ENCODE results near the gene PUSL1. TPM values are rescaled to one million over a fixed set of nuclear protein-coding genes. Genes with fewer than 3 reads are reported as not detected.

PUSL1 gene
- polyA plus RNA-seq, 2 of the 4 experiments (the other 2 are of a cell fraction), result 7.4 to 14.6 TPM

DNA sequence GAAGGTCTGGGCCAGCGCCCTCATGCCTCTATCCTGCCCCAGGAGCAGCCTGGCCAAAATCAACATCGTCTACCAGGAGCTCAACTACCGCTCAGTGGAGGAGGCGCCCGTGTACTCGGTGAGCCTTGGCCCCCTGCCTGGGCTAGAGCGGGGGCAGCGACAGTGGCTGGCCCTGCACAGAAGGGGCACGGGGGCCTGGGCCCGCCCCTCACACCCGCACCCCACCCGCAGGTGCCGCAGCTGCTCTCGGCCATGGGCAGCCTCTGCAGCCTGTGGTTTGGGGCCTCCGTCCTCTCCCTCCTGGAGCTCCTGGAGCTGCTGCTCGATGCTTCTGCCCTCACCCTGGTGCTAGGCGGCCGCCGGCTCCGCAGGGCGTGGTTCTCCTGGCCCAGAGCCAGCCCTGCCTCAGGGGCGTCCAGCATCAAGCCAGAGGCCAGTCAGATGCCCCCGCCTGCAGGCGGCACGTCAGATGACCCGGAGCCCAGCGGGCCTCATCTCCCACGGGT is 17.3 kb upstream of the PUSL1 start:
- ChIA-PET CTCF (interaction anchor here (0.6 to 3.5 kb wide), 27 partner anchors 9 to 309 kb away, joined by 3 to 72 read pairs (median 4); partner anchors contain the start of genes PERM1, SCNN1D and UBE2J2), POLR2A (no interaction called here)
- Histone ChIP-seq H3K27ac (no peak overlapping the region), H3K4me2 (no peak overlapping the region), H3K4me3 (no peak overlapping the region), H3K9me3 (no peaks in the 10 kb centered on the region), H3K4me1 (no peaks in the 10 kb centered on the region)
- ATAC-seq (peak in 1 of 2 experiments; percentile 23; a peak in 3 of 6 replicates), FAIRE-seq (no peak), DNase-seq (ENCODE audit: low read depth in 1 of 2, low spot score in 1 of 2) (no peak)
- 68% methylated on average over 7 of the region's 28 CpGs for WGBS (ENCODE audit: missing lambda C conversion rate)
- TF ChIP-seq, protein P1, sequence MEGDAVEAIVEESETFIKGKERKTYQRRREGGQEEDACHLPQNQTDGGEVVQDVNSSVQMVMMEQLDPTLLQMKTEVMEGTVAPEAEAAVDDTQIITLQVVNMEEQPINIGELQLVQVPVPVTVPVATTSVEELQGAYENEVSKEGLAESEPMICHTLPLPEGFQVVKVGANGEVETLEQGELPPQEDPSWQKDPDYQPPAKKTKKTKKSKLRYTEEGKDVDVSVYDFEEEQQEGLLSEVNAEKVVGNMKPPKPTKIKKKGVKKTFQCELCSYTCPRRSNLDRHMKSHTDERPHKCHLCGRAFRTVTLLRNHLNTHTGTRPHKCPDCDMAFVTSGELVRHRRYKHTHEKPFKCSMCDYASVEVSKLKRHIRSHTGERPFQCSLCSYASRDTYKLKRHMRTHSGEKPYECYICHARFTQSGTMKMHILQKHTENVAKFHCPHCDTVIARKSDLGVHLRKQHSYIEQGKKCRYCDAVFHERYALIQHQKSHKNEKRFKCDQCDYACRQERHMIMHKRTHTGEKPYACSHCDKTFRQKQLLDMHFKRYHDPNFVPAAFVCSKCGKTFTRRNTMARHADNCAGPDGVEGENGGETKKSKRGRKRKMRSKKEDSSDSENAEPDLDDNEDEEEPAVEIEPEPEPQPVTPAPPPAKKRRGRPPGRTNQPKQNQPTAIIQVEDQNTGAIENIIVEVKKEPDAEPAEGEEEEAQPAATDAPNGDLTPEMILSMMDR (IDR thresholded peaks at IDR 0.05), result no peak
- TF ChIP-seq, protein P2, sequence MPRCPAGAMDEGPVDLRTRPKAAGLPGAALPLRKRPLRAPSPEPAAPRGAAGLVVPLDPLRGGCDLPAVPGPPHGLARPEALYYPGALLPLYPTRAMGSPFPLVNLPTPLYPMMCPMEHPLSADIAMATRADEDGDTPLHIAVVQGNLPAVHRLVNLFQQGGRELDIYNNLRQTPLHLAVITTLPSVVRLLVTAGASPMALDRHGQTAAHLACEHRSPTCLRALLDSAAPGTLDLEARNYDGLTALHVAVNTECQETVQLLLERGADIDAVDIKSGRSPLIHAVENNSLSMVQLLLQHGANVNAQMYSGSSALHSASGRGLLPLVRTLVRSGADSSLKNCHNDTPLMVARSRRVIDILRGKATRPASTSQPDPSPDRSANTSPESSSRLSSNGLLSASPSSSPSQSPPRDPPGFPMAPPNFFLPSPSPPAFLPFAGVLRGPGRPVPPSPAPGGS (IDR thresholded peaks at IDR 0.05), result no peak
- TF ChIP-seq, protein P3, sequence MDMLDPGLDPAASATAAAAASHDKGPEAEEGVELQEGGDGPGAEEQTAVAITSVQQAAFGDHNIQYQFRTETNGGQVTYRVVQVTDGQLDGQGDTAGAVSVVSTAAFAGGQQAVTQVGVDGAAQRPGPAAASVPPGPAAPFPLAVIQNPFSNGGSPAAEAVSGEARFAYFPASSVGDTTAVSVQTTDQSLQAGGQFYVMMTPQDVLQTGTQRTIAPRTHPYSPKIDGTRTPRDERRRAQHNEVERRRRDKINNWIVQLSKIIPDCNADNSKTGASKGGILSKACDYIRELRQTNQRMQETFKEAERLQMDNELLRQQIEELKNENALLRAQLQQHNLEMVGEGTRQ (IDR thresholded peaks at IDR 0.05), result no peak
- TF ChIP-seq KDM1A (IDR thresholded peaks at IDR 0.05; ENCODE audit: low read depth), result no peak
- no peak for TF ChIP-seq TP53 (CRISPR knock-in tag; IDR thresholded peaks at IDR 0.05)
- no peak for TF ChIP-seq RARB (CRISPR knock-in tag; IDR thresholded peaks at IDR 0.05)
- TF ChIP-seq EHF (CRISPR knock-in tag; IDR thresholded peaks at IDR 0.05), result no peak
- TF ChIP-seq, protein P4, sequence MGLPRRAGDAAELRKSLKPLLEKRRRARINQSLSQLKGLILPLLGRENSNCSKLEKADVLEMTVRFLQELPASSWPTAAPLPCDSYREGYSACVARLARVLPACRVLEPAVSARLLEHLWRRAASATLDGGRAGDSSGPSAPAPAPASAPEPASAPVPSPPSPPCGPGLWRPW (IDR thresholded peaks at IDR 0.05), result no peak
- no peak for TF ChIP-seq POLR2A (IDR thresholded peaks at IDR 0.05; ENCODE audit: low read length)
- no peak for TF ChIP-seq CEBPB (IDR thresholded peaks at IDR 0.05)
- TF ChIP-seq RAD21 (conservative IDR thresholded peaks at IDR 0.05 in 1 of 2, IDR thresholded peaks at IDR 0.05 in 1 of 2), result no peak

DNA sequence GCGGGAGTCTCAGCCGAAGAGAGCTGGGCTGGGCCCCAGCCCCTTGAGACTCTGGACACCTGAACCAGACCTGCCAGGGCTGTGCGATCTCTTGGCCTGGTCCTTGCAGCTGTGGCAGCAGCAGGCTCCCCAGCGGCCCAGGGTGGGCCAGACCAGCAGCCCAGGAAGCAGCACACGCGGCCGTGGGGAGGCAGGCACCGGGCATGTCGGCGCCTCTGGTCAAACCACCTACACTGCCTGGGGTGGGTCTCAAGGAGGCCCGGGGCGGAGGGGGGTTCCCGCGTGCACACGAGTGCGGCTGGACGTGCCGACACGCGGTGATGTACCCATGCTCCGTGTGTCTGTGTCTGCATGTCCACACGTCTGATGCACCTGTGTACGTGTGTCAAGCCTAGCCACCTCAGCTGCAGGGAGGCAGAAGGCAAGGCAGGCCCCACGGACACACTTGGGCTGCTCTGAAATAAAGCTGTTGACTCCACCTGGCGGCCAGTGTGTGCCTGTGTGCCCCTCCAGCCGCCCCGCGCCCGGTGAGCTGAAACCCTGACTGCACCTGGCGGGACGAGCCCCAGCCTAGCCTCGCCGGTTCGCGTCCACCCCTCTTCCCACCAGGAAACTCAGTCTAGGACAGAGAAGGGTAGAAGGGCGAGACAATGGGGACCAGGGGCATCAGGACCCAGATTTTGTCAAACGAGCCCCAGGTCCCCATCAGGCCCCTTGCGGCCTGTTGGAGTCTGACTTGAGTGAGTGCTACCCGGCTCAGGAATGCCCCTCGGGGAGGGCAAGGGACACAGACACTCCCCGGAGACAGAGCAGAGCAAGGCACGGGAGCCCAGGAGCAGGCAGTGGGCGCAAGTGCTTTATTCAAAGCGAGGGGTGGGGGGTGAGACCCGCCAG is 16.6 kb upstream of the PUSL1 start:
- DNase-seq (ENCODE audit: low read depth in 1 of 2, low spot score in 1 of 2) (peak in 1 of 2 experiments; percentile 69), FAIRE-seq (no peak), ATAC-seq (peak; percentile 62 to 89; a peak in 5 of 6 replicates)
- CTCF ChIA-PET, result interaction anchor here (0.6 to 3.5 kb wide), 29 partner anchors 9 to 309 kb away, joined by 3 to 72 read pairs (median 4); partner anchors contain the start of genes PERM1 and SCNN1D
- no peaks in the 10 kb centered on the region for H3K4me1 ChIP-seq
- TF ChIP-seq, protein P5, sequence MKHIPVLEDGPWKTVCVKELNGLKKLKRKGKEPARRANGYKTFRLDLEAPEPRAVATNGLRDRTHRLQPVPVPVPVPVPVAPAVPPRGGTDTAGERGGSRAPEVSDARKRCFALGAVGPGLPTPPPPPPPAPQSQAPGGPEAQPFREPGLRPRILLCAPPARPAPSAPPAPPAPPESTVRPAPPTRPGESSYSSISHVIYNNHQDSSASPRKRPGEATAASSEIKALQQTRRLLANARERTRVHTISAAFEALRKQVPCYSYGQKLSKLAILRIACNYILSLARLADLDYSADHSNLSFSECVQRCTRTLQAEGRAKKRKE (CRISPR knock-in tag; IDR thresholded peaks at IDR 0.05; ENCODE audit: low read depth), result no peak
- peak; percentile 57 to 58 for TF ChIP-seq RAD21 (conservative IDR thresholded peaks at IDR 0.05 in 1 of 2, IDR thresholded peaks at IDR 0.05 in 1 of 2)
- TF ChIP-seq, protein P1 (IDR thresholded peaks at IDR 0.05), result peak; percentile 37
- TF ChIP-seq SMC3 (IDR thresholded peaks at IDR 0.05), result peak; percentile 47
- TF ChIP-seq RNF2 (IDR thresholded peaks at IDR 0.05; ENCODE audit: borderline replicate concordance, low read depth), result no peak
- no peak overlapping the region for H3K4me2 ChIP-seq
- no peaks in the 10 kb centered on the region for H3K9me3 ChIP-seq
- no peak overlapping the region for H3K27ac ChIP-seq
- no peak overlapping the region for H3K4me3 ChIP-seq
- WGBS (ENCODE audit: missing lambda C conversion rate), result 90% methylated on average over 2 of the region's 45 CpGs
- POLR2A ChIA-PET, result no interaction called here
